Lower lobe of right lung (tissue), 2 donors: ENCODE measurements around the gene FRMD3. TPM values are rescaled to one million over a fixed set of nuclear protein-coding genes. Genes with fewer than 3 reads are reported as not detected.
A peak's percentile ranks its signal among the peaks of the same experiment; 100 is the strongest.

Experiments
- ATAC-seq, 2 donors: fragments of 200-7000 bp; cut with Tn5 transposase; one replicate each; pipeline ENCODE4 v1.9.1; 2020 to 2022; ENCODE audit warnings: mild to moderate bottlenecking in 2 of 2, moderate library complexity in 2 of 2
- DNase-seq: peaks from one replicate; pipeline ENCODE4 v3.0.0-alpha.2; 2020
- H3K27ac ChIP-seq: fragments of 200-600 bp; one replicate; pipeline ENCODE4 v1.8.0; 2022
- H3K27me3 ChIP-seq: fragments of 200-600 bp; one replicate; pipeline ENCODE4 v1.8.0; 2022; ENCODE audit warnings: low read depth
- H3K36me3 ChIP-seq: fragments of 200-600 bp; one replicate; pipeline ENCODE4 v1.8.0; 2022; ENCODE audit warnings: mild to moderate bottlenecking
- H3K4me1 ChIP-seq: fragments of 200-600 bp; one replicate; pipeline ENCODE4 v1.8.0; 2022
- H3K4me3 ChIP-seq: fragments of 200-600 bp; one replicate; pipeline ENCODE4 v1.8.0; 2022; ENCODE audit warnings: mild to moderate bottlenecking
- H3K9me3 ChIP-seq: fragments of 200-600 bp; one replicate; pipeline ENCODE4 v1.8.0; 2022
- CTCF ChIP-seq: fragments of 200-600 bp; IDR thresholded peaks from one replicate; pipeline ENCODE4 v1.8.0; 2022; ENCODE audit warnings: antibody characterized with exemption, mild to moderate bottlenecking
- intact Hi-C: fragments of 100-400 bp; cut with DNase I; formaldehyde crosslinking; loops from one replicate; pipeline ENCODE4 v1.11.0; 2022
- total RNA-seq: library from RNA; stranded (reverse); fragmentation: NEBNext Ultra II Directional; extraction: Animal tissue kit (Norgen Biotek cat#: 25700); gene quantifications from one replicate; pipeline ENCODE4 v1.2.1, GENCODE V29; 2021
- donor health status: DM: no; HTN: yes; CAD: no; lungs with severe emphysema.

FRMD3 gene
- total RNA-seq, 1 donor from 2014 or later: 9.7 TPM

- H3K4me3 ChIP-seq: peak overlapping the region; percentile 66
- intact Hi-C loops: no loop called here
- DNase-seq (no peak), ATAC-seq (peak; percentile 27 to 40)
- no peaks in the 10 kb centered on the region for H3K36me3 ChIP-seq
- H3K27me3 ChIP-seq: peaks cover 26% of the 10 kb centered on the region
- no peaks in the 10 kb centered on the region for H3K9me3 ChIP-seq
- H3K4me1 ChIP-seq: peaks cover 17% of the 10 kb centered on the region
- TF ChIP-seq CTCF: no peak
- H3K27ac ChIP-seq: peak overlapping the region; percentile 67
Measured at GRCh38 chr9:83537331-83538171, 650 bp downstream of the FRMD3 start.

GRCh38 chr9:83536332-83536731 lies 1.9 kb downstream of the FRMD3 start:
- no peak for TF ChIP-seq CTCF
- ATAC-seq: no peak
- Histone ChIP-seq H3K9me3 (no peaks in the 10 kb centered on the region), H3K4me1 (peaks cover 17% of the 10 kb centered on the region), H3K4me3 (no peak overlapping the region), H3K36me3 (no peaks in the 10 kb centered on the region), H3K27ac (no peak overlapping the region), H3K27me3 (peaks cover 26% of the 10 kb centered on the region)
- no peak for DNase-seq
- intact Hi-C loops: no loop called here

- ATAC-seq (no peak), DNase-seq (no peak)
- H3K4me3 ChIP-seq: no peak overlapping the region
- intact Hi-C loops: no loop called here
- no peaks in the 10 kb centered on the region for H3K36me3 ChIP-seq
- TF ChIP-seq CTCF: no peak
- peaks cover 26% of the 10 kb centered on the region for H3K27me3 ChIP-seq
- no peak overlapping the region for H3K27ac ChIP-seq
- peaks cover 17% of the 10 kb centered on the region for H3K4me1 ChIP-seq
- no peaks in the 10 kb centered on the region for H3K9me3 ChIP-seq
Measured at GRCh38 chr9:83535736-83536135, 2.5 kb downstream of the FRMD3 start.

GRCh38 chr9:83533296-83533695 lies 4.9 kb downstream of the FRMD3 start:
- no peaks in the 10 kb centered on the region for H3K36me3 ChIP-seq
- no peak overlapping the region for H3K4me3 ChIP-seq
- peaks cover 21% of the 10 kb centered on the region for H3K27me3 ChIP-seq
- no peak for DNase-seq
- no peak for ATAC-seq
- no peak overlapping the region for H3K27ac ChIP-seq
- TF ChIP-seq CTCF: no peak
- H3K4me1 ChIP-seq: peaks cover 11% of the 10 kb centered on the region
- no peaks in the 10 kb centered on the region for H3K9me3 ChIP-seq
- intact Hi-C loops: no loop called here

GRCh38 chr9:83526901-83527300 lies 11.3 kb downstream of the FRMD3 start:
- H3K4me1 ChIP-seq: no peaks in the 10 kb centered on the region
- no peaks in the 10 kb centered on the region for H3K9me3 ChIP-seq
- H3K27me3 ChIP-seq: no peaks in the 10 kb centered on the region
- no peak overlapping the region for H3K27ac ChIP-seq
- H3K36me3 ChIP-seq: no peaks in the 10 kb centered on the region
- TF ChIP-seq CTCF: no peak
- ATAC-seq (no peak), DNase-seq (no peak)
- intact Hi-C loops: loop anchor here (10.0 kb wide), 1 partner anchor 182 kb away; no protein-coding TSS in a partner anchor
- no peak overlapping the region for H3K4me3 ChIP-seq
